ENCODE data around the gene CDCA3.

DNA sequence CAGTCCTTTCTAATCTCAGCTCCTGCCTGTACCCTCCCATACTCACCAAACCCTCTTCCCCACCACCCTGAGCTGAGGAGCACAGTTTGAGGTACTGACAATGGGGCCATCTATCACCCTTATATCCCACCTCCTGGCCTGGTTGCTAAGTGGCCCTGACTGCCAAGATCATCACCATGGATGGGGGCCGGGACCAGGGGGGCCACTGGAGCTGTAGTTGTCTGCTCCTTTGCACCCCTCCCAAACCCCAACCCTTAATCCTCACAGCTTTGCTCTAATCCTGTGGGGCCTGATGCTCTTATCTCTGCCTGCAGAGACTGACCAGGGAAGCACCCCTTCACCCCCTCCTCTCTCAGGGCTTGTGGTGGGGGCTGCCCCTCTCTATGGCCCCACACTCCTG is 10.8 kb downstream of the CDCA3 start:
- TF ChIP-seq, protein P1, sequence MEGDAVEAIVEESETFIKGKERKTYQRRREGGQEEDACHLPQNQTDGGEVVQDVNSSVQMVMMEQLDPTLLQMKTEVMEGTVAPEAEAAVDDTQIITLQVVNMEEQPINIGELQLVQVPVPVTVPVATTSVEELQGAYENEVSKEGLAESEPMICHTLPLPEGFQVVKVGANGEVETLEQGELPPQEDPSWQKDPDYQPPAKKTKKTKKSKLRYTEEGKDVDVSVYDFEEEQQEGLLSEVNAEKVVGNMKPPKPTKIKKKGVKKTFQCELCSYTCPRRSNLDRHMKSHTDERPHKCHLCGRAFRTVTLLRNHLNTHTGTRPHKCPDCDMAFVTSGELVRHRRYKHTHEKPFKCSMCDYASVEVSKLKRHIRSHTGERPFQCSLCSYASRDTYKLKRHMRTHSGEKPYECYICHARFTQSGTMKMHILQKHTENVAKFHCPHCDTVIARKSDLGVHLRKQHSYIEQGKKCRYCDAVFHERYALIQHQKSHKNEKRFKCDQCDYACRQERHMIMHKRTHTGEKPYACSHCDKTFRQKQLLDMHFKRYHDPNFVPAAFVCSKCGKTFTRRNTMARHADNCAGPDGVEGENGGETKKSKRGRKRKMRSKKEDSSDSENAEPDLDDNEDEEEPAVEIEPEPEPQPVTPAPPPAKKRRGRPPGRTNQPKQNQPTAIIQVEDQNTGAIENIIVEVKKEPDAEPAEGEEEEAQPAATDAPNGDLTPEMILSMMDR (IDR thresholded peaks at IDR 0.05), result no peak
- no peak for TF ChIP-seq POLR2A (IDR thresholded peaks at IDR 0.05)

All from lower leg skin (tissue), 3 donors.